Forelimb muscle (tissue), 1 donor: ENCODE measurements around the gene AFF4. TPM values are rescaled to one million over a fixed set of nuclear protein-coding genes. Genes with fewer than 3 reads are reported as not detected.
"Not testable (repeated sequence)": the region's sequence is repeated elsewhere in the genome, so short reads cannot be mapped to it uniquely, and the experiment has no call there.

Experiments
- DNase-seq: peaks from one replicate; pipeline ENCODE4 v3.0.0-alpha.2; 2013; ENCODE audit warnings: low read depth
- polyA plus RNA-seq: library from polyadenylated mRNA; unstranded; fragments of 120-200 nt; gene quantifications from one replicate; pipeline ENCODE4 v1.2.1, GENCODE V29; 2013; ENCODE audit not compliant: insufficient read length

AFF4 gene
- polyA plus RNA-seq, 1 donor = 42.2 TPM

DNA sequence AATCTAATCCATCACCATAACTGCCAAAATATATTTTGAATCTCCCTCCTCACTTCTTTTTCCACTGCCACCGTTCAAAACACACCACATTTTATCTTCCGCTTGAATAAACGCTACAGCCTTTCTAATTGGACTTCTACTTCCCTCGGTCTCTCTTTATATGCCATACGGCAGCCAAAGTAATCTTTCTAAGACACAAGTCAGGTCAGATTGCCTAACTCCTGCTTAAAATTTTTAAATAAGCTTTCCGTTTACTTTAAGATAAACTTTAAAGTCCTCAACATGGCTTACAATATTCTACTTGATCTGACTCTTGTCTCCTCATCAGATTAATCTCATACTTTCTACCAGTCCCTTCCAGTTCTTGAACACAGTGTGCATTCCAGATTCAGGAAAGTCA is 9.7 kb downstream of the AFF4 start:
- DNase-seq = no peak

DNA sequence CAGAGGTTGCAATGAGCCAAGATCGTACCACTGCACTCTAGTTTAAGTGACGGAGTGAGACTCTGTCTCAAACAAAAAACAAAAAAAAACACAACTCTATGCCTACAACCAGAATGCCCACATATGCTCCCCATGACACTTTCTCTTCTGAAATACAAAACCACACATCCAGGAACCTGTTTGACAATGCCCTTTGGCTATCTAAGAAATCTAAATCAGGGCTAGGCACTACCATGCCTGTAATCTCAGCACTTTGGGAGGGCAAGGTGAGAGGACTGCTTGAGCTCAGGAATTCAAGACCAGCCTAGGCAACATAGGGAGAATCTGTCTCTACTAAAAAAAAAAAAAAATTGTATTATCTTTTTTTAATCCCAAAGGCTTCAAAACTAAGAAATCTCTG is 10.6 kb downstream of the AFF4 start:
- DNase-seq = no peak

DNA sequence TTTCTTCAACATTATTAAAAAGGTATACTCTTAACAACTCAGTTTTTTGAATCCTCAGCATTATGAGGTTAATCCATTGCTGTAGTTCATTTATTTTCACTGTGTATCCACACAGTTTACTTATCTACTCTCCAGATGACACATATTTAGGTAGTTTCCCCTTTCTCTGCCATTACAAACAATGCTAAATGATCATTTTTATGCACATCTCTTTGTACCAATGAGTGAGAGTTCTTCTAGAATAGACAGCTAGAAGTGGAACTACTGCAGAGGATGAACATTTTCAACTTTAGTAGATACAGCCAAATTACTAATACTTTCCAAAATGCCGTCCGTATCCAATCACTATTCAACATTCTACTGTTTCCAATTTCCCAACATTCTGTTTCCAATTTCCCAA is 11.5 kb downstream of the AFF4 start:
- no peak for DNase-seq

DNA sequence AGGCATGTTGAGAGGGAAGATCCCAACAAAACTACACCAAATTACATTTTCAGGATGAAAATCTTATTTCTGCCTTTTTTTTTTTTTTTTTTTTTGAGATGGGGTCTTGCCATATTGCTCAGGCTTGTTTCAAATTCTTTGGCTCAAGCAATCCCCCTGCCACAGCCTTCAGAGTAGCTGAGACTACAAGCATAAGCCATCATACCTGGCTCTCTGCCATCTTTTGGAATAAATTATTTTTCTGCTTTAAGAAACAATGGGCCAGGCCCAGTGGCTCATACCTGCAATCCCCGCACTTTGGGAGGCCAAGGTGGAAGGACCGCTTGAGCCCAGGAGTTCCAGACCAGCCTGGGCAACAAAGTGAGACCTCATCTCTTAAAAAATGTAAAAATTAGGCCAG is 14.3 kb downstream of the AFF4 start:
- no peak for DNase-seq

DNA sequence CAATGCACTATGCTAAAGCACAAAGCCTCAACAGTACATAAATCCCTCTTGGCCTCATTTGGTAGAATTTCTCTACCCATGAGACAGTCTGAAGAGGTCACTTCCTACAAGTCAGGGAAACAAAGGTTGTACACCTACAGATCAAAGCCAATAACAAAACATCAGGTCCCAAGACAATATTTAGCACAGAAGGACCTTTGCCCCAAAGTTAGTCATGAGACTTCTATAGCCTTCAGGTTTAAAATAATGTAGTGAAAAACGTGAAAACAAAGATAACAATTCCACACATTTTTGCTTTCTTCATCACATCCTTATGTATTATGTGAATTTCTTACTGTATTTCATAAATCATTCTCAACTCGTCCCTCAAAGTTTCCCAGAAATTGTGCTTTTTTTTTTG is 15.8 kb downstream of the AFF4 start:
- DNase-seq = no peak

DNA sequence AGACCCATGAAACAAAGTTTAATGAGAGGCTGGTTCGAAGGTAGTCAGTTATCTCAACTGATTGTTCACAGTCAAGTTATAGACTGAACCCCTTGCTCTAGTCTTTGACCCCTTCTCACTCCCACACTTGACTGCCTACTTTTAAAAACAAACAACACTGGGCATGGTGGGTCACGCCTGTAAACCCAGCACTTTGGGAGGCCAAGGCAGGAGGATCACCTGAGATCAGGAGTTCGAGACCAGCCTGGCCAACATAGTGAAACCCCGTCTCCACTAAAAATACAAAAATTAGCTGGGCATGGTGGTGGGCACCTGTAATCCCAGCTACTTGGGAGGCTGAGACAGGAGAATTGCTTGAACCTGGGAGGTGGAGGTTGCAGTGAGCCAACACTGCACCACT is 18.1 kb downstream of the AFF4 start:
- DNase-seq = not testable (repeated sequence)

DNA sequence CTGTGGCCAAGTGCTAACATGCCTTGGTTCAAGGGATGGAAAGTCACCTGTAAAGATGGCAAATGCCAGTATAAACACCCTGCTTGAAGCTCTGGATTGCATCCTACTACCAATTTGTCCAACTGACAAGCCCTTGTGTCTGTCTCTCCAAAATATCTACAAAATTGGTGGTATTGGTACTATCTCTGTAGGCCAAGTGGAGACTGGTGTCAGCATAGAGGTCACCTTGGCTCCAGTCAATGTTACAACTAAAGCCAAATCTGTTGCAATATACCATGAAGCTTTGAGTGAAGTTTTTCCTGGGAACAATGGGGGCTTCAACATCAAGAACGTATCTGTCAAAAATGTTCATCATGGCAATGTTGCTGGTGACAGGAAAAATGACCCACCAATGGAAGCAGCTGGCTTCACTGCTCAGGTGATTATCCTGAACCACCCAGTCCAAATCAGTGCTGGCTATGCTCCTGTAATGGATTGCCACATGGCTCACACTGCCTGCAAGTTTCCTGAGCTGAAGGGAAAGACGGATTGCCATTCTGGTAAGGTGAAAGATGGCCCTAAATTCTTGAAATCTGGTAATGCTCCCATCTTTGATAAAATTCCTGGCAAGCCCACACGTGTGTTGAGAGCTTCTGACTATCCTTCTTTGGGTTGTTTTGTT is 19.9 kb downstream of the AFF4 start:
- no peak for DNase-seq

DNA sequence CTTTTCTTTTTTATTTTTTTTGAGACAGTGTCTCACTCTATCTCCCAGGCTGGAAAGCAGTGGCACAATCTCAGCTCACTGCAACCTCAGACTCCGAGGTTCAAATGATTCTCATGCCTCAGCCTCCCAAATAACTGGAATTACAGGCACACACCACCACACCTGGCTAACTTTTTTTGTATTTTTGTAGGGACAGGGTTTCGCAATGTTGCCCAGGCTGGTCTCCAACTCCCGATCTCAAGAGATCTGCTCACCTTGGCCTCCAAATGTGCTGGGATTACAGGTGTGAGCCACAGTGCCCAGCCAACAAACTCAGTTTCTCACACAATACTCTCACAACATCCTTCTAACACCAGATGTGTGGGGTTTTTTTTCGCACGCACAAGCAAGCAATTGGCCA is 22.1 kb downstream of the AFF4 start:
- DNase-seq = no peak

DNA sequence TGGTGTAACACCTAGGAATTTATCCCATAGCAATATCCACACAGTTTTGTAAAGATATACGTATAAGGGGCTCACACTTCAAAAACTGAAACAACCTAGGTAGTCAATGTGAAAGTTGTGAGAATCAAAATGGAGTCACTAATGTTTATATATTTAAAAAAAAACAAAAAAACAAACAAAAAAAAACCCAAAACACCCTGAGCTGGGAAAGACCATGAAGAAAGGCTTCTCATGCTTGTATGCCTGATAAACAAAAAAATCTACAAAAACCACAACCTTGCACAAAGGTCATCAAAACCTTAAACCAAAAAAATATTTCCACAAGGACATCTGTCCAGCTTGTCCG is 35.4 kb downstream of the AFF4 start:
- DNase-seq = no peak

DNA sequence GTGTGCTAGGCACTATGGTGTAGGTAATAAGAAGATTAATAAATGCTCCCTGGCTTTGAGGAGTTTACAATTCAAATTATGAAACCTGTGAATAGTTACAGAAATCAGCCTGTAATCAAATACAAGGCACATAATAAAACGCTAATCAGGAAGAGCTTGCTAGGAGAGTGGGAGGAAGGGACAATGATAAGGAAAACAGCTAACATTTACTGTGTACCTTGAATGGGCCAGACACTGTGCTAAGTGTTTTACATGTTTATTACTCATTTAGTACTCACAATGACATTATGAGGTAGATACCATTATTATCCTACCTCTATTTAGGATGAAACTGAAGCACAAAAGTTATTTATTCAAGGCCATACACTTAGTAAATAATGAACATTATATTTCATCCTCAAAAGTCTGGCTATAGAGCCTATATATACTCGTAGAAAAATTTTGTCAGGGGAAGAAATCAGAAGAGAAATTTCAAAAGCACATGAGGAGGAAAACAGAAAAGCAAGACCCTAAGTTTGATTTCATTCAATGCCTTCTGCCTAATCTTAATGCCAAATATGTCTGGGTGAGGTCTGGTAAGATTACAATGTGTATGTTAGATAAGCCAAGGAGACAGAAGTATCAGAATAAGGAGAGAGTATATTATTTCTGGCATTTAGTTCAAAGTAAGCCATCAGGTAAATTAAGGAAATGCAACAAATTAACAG is 35.9 kb downstream of the AFF4 start:
- DNase-seq = no peak

DNA sequence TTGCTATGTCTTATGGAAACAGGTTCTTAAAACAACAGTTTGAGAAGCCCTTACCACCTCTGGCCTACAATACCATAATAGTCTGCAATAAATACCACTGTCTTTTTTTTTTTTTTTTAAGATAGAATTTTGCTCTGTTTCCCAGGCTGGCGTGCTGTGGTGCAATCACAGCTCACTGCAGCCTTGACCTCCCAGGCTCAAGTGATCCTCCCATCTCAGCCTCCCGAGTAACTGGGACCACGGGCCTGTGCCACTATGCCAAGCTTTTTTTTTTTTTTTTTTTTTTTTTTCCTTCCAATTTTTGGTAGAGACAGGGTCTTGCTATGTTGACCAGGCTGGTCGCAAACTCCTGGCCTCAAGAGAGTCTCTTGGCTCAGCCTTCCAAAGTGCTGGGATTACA is 37.0 kb downstream of the AFF4 start:
- DNase-seq = no peak

DNA sequence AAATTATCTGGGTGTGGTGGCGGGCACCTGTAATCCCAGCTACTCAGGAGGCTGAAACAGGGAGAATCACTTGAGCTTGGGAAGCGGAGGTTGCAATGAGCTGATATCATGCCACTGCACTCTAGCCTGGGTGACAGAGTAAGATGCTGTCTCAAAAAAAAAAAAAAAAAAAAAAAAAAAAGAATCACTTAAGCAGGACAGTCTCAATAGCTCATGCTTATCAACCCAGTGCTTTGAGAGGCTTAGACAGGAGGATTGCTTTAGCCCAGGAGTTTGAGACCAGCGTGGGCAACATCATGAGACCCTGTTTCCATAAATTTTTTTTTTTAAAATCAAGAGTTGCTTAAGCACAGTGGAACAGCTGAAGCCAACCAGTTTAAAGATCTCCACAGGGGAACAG is 47.3 kb downstream of the AFF4 start:
- no peak for DNase-seq

DNA sequence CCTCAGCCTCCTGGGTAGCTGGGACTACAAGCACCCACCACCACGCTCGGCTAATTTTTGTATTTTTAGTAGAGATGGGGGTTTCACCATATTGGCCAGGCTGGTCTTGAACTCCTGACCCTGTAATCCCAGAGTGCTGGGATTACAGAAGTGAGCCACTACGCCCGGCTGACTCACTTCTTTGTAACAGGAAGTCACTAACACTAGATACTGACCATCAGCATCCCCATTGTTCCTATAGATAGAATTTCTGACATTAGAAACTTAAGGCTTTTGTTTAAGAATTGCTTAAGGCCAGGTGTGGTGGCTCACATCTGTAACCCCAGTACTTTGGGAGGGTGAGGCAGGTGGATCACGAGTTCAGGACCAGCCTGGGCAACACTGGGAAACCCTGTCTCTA is 47.8 kb downstream of the AFF4 start:
- no peak for DNase-seq

DNA sequence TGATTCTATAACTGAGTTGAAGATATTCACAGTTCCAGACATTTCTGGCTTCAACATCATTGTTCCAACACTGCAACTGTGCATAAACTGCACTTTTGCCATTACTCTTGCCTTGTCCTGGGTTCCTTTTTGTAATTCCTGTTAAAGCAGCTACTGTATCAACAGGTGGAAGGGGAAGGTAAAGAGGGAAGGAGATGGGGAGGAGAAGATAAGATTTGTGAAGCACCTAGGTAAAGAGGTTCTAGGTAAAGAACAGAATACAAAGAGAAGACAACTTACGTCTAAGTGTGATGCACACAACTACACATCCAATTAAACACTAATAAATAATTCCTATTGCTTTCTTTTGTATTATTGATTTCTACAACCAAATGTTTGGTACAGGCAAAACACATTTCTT is 53.7 kb downstream of the AFF4 start:
- no peak for DNase-seq

DNA sequence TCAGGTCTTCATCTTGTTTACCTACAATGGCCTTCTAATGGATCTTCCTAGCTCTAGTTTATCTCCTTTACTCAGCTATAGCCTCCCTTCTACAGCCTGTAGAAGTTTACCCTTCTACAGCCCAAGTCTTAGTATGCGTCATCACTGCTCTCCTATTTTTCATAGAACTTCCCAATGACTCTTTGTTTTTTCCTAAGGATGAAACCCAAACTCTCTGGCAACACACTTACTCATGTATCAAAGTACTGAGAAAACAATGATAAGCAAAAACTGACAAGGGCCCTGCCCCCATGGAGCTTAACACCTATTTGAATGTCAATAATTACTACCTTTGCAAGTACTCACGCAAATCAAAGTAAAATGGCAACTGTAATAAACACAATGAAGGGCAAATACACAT is 56.3 kb downstream of the AFF4 start:
- no peak for DNase-seq

DNA sequence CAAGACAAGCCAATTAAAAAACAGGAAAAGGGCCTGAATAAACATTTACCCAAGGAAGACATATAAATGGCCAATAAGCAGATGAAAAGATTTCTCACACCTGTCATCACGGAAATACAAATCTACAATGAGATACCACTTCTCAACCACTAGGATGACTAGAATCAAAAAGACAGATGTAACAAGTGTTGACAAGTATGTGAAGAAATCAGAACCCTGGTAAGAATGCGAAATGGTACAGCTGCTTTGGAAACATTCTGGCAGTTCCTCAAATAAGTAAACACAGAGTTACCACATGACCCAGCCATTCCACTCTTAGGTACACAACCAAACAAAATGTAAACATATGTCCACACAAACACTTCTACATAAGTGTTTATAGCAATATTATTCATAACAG is 57.5 kb downstream of the AFF4 start:
- no peak for DNase-seq

DNA sequence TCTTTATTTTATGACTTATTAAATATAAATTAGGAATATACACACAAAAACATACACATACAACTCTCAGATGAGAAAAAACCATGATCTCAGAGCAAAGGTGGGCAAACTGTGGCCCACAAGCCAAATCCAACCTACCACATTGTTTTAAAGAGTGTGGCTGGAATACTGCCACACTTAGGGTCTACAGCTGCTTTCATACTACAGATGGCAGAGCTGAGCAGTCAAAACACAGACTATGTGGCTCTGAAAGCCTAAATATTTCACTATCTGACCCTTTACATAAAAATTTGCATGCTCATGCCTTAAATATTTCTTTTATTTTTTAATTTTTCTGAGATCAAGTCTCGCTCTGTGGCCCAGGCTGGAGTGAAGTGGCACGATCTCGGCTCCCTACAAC is 61.7 kb downstream of the AFF4 start:
- no peak for DNase-seq

DNA sequence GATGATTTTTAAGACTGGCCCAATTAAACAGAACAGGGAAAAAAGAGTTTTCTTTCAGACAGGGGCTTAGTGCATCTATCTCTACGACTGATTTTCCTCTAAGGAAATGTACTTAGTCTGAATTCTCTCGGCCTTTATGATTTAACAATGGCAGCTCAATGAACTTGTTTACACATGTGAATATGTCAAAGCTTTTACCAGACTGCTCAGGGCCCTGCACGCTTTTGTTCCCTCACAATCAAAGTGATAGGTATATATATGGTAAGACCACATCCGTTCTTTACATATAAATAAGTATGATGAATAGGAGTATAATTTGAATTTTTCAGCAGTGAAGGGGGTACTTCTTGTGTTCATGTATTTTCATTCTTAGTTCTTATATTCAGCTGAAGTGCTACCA is 62.4 kb downstream of the AFF4 start:
- no peak for DNase-seq

DNA sequence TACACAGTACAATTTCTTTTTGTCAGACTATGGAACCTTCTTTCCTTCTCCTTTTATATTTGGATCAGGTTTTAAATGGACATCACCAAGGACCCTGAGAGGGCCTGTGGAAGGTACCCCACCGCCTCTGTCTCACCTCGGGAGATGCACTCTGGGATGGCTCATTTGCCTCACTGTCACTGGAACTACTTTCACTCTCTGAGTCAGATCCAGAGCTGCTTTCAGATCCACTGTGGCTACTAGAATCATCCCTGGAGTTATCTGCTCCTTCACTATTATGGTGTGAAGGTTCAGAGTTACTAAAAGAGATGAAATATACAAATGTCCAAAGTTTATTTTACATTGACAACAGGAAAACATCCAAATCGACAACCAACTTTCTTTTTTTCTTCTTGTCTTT is 65.3 kb downstream of the AFF4 start:
- no peak for DNase-seq

DNA sequence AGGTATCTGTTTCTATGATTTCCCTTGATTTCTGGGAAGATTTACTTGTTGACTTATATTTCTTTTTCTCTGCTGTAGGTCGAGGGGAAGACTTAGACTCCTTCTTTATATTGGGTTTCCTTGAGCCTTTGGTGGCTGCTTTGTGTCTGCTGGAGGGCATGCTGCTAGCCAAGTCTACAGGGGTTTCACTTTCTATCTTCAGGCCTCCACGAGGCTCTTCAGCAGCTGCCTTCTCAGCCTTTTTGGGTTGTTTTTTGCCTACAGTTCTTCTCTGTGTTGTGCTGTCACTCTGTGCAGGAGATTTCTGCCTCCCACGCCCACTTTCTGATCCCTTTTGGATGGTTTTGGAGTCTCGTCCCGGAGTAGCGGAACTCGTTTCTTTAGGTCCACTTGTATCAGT is 66.7 kb downstream of the AFF4 start:
- no peak for DNase-seq

DNA sequence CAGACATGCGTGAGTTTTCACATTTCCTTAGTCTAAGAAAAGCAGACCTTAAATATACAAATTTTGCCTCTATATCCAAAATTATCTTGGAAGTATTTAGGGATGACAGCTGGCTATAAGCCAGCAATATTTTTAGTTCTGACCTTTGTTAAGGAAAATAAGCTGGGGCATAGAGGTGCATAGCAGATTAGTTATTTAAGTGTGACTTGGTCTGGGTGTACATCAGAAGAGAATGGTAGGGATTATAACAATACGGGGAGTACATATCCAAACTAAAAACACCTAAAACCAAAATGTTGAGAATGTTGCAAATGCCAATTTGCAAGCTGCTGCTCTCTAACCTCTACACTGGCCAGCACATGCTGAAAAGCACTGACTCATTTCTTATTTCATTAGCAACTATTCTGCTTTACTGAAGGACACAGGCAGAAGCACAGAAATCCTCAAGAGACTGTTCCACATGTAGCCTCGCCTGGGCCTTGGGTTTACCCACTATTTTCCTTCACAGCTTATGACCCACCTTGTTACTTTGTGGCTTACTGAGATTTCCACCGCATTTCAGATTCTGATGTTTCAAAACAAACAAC is 67.6 kb downstream of the AFF4 start:
- DNase-seq = no peak

DNA sequence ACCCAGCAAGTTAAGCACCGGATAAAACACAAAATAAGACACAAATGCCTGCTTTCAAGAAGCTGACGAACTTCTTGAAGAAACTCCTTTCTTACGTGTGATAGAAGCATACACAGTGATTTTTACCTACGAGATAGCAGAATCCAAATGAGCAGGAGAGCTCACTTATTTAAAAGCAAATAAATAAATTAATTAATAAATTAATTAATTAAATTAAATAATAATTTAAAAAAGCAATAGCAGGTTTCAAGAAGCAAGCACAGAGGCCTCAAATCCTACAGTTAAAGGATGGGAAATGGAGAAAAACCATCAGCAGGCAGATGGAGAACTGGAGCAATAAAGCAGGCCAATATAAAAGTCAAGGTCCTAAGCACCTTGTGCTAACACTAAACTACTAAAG is 72.6 kb downstream of the AFF4 start:
- no peak for DNase-seq

DNA sequence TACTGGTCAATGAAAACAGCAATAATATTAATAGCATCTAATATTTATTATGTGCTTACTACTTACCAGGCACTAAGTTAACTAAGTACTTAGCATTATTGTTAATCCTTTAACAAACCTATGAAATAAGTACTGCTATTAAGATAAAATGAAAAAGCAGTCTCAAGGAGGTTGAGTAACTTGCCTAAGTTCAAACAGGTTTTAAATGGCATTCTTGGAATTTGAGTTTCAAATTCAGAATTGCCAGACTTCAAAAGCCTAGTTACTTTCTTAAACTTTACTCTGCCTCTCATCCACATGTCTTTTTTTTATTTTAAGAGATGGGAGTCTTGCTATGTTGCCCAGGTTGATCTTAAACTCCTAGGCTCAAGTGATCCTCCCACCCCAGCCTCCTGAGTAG is 73.9 kb downstream of the AFF4 start:
- no peak for DNase-seq

DNA sequence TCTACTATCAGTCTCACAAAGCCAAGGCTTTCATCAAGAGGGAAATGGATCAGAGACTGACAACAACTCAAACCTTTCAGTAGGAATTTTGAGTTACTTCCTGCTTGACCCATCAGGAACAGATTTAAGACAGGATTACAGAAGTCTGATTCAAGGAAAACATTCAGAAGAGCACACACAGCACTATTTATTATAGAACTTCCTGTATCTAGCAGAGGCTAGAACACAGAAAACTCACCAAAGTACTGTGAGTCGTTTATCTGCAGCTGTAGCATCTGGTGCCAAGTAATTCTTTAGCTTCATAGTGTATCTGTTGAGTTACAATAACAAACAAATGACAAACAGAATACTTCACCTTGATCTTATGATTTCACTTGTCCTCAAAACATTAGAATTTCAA is 76.2 kb downstream of the AFF4 start:
- no peak for DNase-seq
